AG04449 (cell line): ENCODE data around the gene MFRP.

Experiments used
- CTCF ChIA-PET: fragments of 350-600 bp; formaldehyde crosslinking; extraction: SDS; loops from one replicate; lab custom pipeline; 2021; ENCODE audit warnings: antibody characterized with exemption; lab: Yijun Ruan, JAX
- POLR2A ChIA-PET: fragments of 400-600, 350-600 bp; formaldehyde crosslinking; extraction: SDS; loops from one replicate; lab custom pipeline; 2020; ENCODE audit warnings: antibody characterized with exemption, inconsistent platforms; lab: Yijun Ruan, JAX
- DNase-seq: peaks from one replicate; pipeline ENCODE4 v3.0.0-alpha.2; 2010; ENCODE audit warnings: low read depth, low spot score
- H3K4me3 ChIP-seq: 2 replicates; pipeline ENCODE4 v1.5.1; 2011; ENCODE audit warnings: low read depth, mild to moderate bottlenecking, control low read depth, low read length
- TF ChIP-seq, protein P1 (sequence below): IDR thresholded peaks from one replicate; pipeline ENCODE4 v1.5.1; 2011; ENCODE audit warnings: mild to moderate bottlenecking, moderate library complexity, low read length, control low read depth, inconsistent platforms; ENCODE audit not compliant: insufficient read depth; ENCODE audit errors: missing control alignments

Gene MFRP

GRCh38 chr11:119373921-119374631, 27.6 kb upstream of the MFRP start:
- CTCF ChIA-PET, result interaction anchor here (0.6 to 21.7 kb wide), 37 partner anchors 9 to 279 kb away, joined by 3 to 425 read pairs (median 7); partner anchors contain the start of genes C1QTNF5, CBL, MFRP and THY1
- POLR2A ChIA-PET, result interaction anchor here (1.0 kb wide), 1 partner anchor 9 kb away, joined by 4 read pairs; no protein-coding TSS in a partner anchor
- H3K4me3 ChIP-seq, result no peak overlapping the region
- DNase-seq, result peak; percentile 12
- TF ChIP-seq, protein P1, sequence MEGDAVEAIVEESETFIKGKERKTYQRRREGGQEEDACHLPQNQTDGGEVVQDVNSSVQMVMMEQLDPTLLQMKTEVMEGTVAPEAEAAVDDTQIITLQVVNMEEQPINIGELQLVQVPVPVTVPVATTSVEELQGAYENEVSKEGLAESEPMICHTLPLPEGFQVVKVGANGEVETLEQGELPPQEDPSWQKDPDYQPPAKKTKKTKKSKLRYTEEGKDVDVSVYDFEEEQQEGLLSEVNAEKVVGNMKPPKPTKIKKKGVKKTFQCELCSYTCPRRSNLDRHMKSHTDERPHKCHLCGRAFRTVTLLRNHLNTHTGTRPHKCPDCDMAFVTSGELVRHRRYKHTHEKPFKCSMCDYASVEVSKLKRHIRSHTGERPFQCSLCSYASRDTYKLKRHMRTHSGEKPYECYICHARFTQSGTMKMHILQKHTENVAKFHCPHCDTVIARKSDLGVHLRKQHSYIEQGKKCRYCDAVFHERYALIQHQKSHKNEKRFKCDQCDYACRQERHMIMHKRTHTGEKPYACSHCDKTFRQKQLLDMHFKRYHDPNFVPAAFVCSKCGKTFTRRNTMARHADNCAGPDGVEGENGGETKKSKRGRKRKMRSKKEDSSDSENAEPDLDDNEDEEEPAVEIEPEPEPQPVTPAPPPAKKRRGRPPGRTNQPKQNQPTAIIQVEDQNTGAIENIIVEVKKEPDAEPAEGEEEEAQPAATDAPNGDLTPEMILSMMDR, result peak; percentile 96

- TF ChIP-seq, protein P1, result no peak
- ChIA-PET POLR2A (interaction anchor here (1.0 kb wide), 1 partner anchor 8 kb away, joined by 4 read pairs; no protein-coding TSS in a partner anchor), CTCF (interaction anchor here (0.9 to 21.7 kb wide), 31 partner anchors 8 to 279 kb away, joined by 3 to 425 read pairs (median 6); partner anchors contain the start of genes C1QTNF5, CBL, MFRP and THY1)
- H3K4me3 ChIP-seq, result no peak overlapping the region
- no peak for DNase-seq
These were observed 26.8 kb upstream of the MFRP start for GRCh38 chr11:119373059-119373920.

GRCh38 chr11:119372260-119373058, 26.0 kb upstream of the MFRP start:
- ChIA-PET CTCF (interaction anchor here (1.2 to 21.7 kb wide), 13 partner anchors 8 to 103 kb away, joined by 3 to 425 read pairs (median 42); partner anchors contain the start of genes C1QTNF5, MFRP and USP2), POLR2A (no interaction called here)
- no peak overlapping the region for H3K4me3 ChIP-seq
- no peak for DNase-seq
- TF ChIP-seq, protein P1, result no peak

DNA sequence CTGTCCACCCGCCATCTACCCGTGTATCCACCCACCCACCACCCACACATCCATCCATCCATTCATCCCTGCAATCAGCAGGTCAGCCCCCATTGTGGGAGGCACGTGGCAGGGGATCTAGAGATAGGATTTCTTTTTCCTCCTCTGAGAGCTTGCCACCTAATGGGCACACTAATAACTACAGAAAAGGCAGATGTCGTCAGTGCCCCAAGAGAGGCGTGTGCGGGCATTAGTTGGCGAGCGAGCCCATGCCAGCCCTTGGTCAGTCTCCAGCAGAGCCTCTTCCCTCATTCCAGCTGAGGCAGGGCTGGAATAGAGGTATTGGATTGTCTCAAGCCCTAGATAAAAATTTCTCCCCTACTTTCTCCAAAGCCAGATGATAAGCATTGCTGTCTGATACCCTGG, 25.3 kb upstream of the MFRP start:
- ChIA-PET CTCF (interaction anchor here (7.7 to 21.7 kb wide), 5 partner anchors 10 to 104 kb away, joined by 86 to 425 read pairs (median 145); partner anchors contain the start of genes C1QTNF5, MFRP and USP2), POLR2A (no interaction called here)
- H3K4me3 ChIP-seq, result no peak overlapping the region
- TF ChIP-seq, protein P1, result no peak
- no peak for DNase-seq

DNA sequence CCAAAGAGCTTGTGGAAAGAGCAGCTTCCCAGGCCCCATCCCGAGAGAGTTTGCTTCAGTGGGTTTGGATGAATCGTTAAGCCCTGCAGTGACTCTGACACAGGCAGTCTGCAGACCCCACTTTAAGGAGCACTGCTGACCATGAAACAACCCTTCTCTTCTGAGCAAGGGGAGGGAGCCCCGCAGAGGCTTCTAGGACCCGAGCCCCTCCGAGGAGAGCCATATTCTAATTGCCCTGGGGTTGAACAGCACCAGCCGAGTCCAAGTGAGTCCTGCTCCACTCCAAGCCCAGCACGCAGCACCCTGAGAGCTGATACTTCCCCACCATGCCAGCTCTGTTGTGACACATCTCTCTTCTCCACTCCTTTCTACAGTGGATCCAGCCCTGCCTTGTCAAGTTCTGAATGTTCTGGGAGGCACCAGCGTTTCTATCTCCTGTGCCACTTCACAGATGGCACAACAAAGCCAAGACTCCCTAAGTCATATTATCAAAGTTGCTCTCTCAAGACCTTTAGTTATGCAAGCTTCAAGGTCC, 24.6 kb upstream of the MFRP start:
- TF ChIP-seq, protein P1, result no peak
- no peak for DNase-seq
- ChIA-PET CTCF (interaction anchor here (4.8 to 21.7 kb wide), 6 partner anchors 9 to 104 kb away, joined by 31 to 425 read pairs (median 143); partner anchors contain the start of genes C1QTNF5, MFRP and USP2), POLR2A (no interaction called here)
- no peak overlapping the region for H3K4me3 ChIP-seq
